WERI-Rb-1 (cell line): ENCODE results near the gene ISCA2.

Source experiments
- DNase-seq: peaks from one replicate; pipeline ENCODE4 v3.0.0-alpha.2; 2020
- H3K27ac ChIP-seq: fragments of 250-450 bp; sonication (Bioruptor Pico); 2 replicates; pipeline ENCODE4 v1.5.1; 2020; ENCODE audit warnings: mild to moderate bottlenecking, moderate library complexity
- H3K27me3 ChIP-seq: fragments of 250-450 bp; sonication (Bioruptor Pico); 2 replicates; pipeline ENCODE4 v1.5.1; 2021; ENCODE audit warnings: mild to moderate bottlenecking, low read depth, moderate library complexity; ENCODE audit not compliant: insufficient read depth, severe bottlenecking
- H3K36me3 ChIP-seq: fragments of 250-450 bp; sonication (Bioruptor Pico); 2 replicates; pipeline ENCODE4 v1.5.1; 2020; ENCODE audit warnings: mild to moderate bottlenecking, moderate library complexity
- H3K4me3 ChIP-seq: 2 replicates; pipeline ENCODE4 v1.5.1; 2011; ENCODE audit warnings: low read depth, mild to moderate bottlenecking, control low read depth, low read length
- H3K9me3 ChIP-seq: fragments of 250-450 bp; sonication (Bioruptor Pico); 2 replicates; pipeline ENCODE4 v1.5.1; 2021; ENCODE audit warnings: mild to moderate bottlenecking, moderate library complexity; ENCODE audit not compliant: severe bottlenecking
- CTCF ChIP-seq: IDR thresholded peaks from 2 replicates; pipeline ENCODE4 v1.5.1; 2011; ENCODE audit warnings: low read depth, mild to moderate bottlenecking, control low read depth, inconsistent platforms, low read length

ISCA2 gene

GRCh38 chr14:74543771-74544438, 50.3 kb downstream of the ISCA2 start:
- H3K36me3 ChIP-seq: no peaks in the 10 kb centered on the region

GRCh38 chr14:74545386-74545785, 51.8 kb downstream of the ISCA2 start:
- Histone ChIP-seq H3K27ac (no peak overlapping the region), H3K9me3 (no peaks in the 10 kb centered on the region), H3K27me3 (no peaks in the 10 kb centered on the region), H3K4me3 (no peak overlapping the region), H3K36me3 (no peaks in the 10 kb centered on the region)
- TF ChIP-seq CTCF: no peak
- no peak for DNase-seq

More at GRCh38 chr14:74543771-74544438, 50.3 kb downstream of the ISCA2 start:
- no peaks in the 10 kb centered on the region for H3K27me3 ChIP-seq
- no peak for TF ChIP-seq CTCF
- no peak overlapping the region for H3K27ac ChIP-seq
- H3K9me3 ChIP-seq: no peaks in the 10 kb centered on the region
- DNase-seq: no peak
- no peak overlapping the region for H3K4me3 ChIP-seq

GRCh38 chr14:74546416-74546815, 52.9 kb downstream of the ISCA2 start:
- no peak overlapping the region for H3K4me3 ChIP-seq
- H3K27ac ChIP-seq: no peak overlapping the region
- H3K36me3 ChIP-seq: no peaks in the 10 kb centered on the region
- no peaks in the 10 kb centered on the region for H3K9me3 ChIP-seq
- H3K27me3 ChIP-seq: no peaks in the 10 kb centered on the region
- no peak for TF ChIP-seq CTCF
- no peak for DNase-seq
